Stimulated activated naive CD4-positive, alpha-beta T cell (primary cell): ENCODE data around the gene IL15.

Source experiments
- DNase-seq, 6 experiments: peaks; one replicate each; lab custom pipeline; 2025; lab: John Stamatoyannopoulos, UW

Gene IL15

DNA sequence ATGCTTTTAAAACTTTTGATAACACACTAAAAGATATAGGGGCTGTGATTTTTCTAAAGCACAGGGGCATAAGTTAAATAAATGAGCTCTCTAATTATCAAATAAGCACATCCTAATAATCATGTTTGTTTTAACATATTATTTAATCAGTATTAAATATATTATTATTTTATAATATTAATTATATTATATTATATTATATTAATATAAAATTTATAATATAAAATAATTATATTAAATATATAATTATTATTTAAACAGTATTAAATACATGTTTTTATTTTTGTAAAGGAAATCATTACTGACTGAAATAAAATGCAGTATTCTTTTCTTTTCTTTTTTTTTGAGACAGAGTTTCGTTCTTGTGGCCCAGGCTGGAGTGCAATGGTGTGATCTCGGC is 136.5 kb downstream of the IL15 start:
- DNase-seq = no peak

DNA sequence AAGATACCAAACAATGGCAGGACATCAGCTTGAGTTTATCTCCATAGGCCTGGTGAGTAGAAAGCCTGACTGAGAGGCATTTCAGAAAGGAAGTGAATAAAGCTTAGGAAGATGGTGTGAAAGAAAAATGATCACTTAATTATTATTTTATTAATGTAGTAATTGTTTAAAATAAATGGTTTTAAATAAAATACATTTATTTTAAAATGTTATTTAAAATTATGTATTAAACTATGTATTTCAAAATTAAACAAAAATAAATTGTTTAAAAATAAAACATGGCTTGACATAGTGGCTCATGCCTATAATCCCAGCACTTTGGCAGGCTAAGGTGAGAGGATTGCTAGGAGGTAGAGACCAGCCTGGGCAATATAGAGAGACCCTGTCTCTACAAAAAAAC is 145.8 kb downstream of the IL15 start:
- DNase-seq = no peak
